ENCODE results near the gene PHF21B. TPM values are rescaled to one million over a fixed set of nuclear protein-coding genes. Genes with fewer than 3 reads are reported as not detected.

Gene PHF21B
- total and polyA plus RNA-seq, 2 of the 8 experiments (the other 6 are each of a cell fraction or from before 2014, with no cell fraction given), result 19.3 to 68.1 TPM

DNA sequence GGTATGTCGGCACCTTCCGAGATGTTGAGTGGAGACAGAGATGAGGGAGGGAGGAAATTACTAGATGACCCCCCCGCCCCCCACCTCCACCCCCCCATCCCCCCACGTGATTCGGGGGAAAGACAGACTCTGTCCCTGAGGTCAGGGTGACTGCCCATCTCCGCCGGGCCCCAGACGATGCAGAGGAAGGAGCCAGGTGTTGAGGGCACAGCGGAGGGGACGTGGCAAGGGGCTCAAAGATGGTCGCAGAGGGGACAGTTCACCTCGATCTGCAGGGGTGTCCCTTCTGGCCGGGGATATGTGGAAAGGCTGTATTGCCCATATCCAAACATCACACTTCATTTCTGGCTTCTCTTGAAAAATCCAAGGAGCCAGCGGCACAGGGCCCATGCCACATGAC is 14.1 kb downstream of the PHF21B start:
- H3K79me2 ChIP-seq (ENCODE audit: control insufficient read depth in 1 of 2, insufficient read depth in 2 of 2, low read length in 2 of 2), result peaks cover 49 to 100% of the 10 kb centered on the region in 2 experiments
- H3K27ac ChIP-seq (ENCODE audit: low read depth, low read length), result no peak overlapping the region

More for the DNA sequence above, 14.1 kb downstream of the PHF21B start:
- Histone ChIP-seq H3K14ac (ENCODE audit: insufficient read length) (no peak overlapping the region), H4K5ac (ENCODE audit: insufficient read length, low read depth, low read length) (no peak overlapping the region), H3K9me3 (ENCODE audit: insufficient read depth in 2 of 2, low read depth in 1 of 2, low read length in 1 of 2) (no peaks in the 10 kb centered on the region), H3K18ac (ENCODE audit: extremely low read depth, low read length) (no peak overlapping the region), H3K9ac (replicated peaks in 1 of 4; ENCODE audit: extremely low read depth in 1 of 4, low read depth in 3 of 4, low read length in 3 of 4) (no peak overlapping the region), H2BK15ac (ENCODE audit: low read length) (no peak overlapping the region), H3K23me2 (ENCODE audit: low read depth, low read length) (no peaks in the 10 kb centered on the region), H3K79me1 (ENCODE audit: low read depth, low read length) (peaks cover 37% of the 10 kb centered on the region), H2BK20ac (ENCODE audit: low read length) (no peak overlapping the region), H2BK120ac (replicated peaks; ENCODE audit: low read depth, low read length) (no peak overlapping the region), H4K91ac (replicated peaks; ENCODE audit: insufficient read length, low read length) (no peak overlapping the region), H2AFZ (ENCODE audit: low read length) (no peak overlapping the region), H3K56ac (replicated peaks; ENCODE audit: insufficient read length, low read depth, low read length) (no peak overlapping the region), H4K20me1 (replicated peaks in 1 of 2; ENCODE audit: control insufficient read depth in 1 of 2, insufficient read depth in 2 of 2, low read length in 2 of 2) (peaks cover 55 to 68% of the 10 kb centered on the region in 2 experiments), H2BK5ac (ENCODE audit: low read depth, low read length) (no peak overlapping the region; the same call in 1 of the 2 replicates), H3K4ac (replicated peaks; ENCODE audit: insufficient read length, low read depth, low read length) (no peak overlapping the region), H3K36me3 (ENCODE audit: control insufficient read depth in 2 of 4, insufficient read depth in 4 of 4, low read length in 3 of 4) (peaks cover 0 to 72% (median 11%) of the 10 kb centered on the region in 4 experiments; a peak in 7 of 8 replicates), H3K4me3 (ENCODE audit: extremely low read depth in 1 of 4, insufficient read depth in 2 of 4, low read depth in 3 of 4, low read length in 4 of 4) (no peak overlapping the region), H2BK12ac (ENCODE audit: low read depth, low read length) (no peak overlapping the region), H3K4me2 (ENCODE audit: insufficient read depth in 1 of 2, low read depth in 2 of 2, low read length in 2 of 2) (no peak overlapping the region; a peak in 1 of 4 replicates), H3K4me1 (replicated peaks in 1 of 4; ENCODE audit: control insufficient read depth in 3 of 4, insufficient read depth in 4 of 4, low read length in 3 of 4) (peaks cover 0 to 23% (median 6%) of the 10 kb centered on the region in 4 experiments; a peak in 6 of 7 replicates), H3K23ac (ENCODE audit: insufficient read length) (no peak overlapping the region), H4K8ac (ENCODE audit: extremely low read depth, insufficient read depth, low read length) (0 out of 2 replicates have a peak overlapping the region, but pooled peaks have one; percentile 11), H2AK5ac (ENCODE audit: low read depth, low read length) (no peak overlapping the region), H3K27me3 (replicated peaks in 1 of 4; ENCODE audit: control insufficient read depth in 3 of 4, extremely low read depth in 1 of 4, insufficient read depth in 3 of 4, low read length in 3 of 4) (no peaks in the 10 kb centered on the region)
- no peak for DNase-seq (ENCODE audit: low read depth in 1 of 2, low spot score in 2 of 2)
- no peak for FAIRE-seq
- ChIA-PET POLR2A (ENCODE audit: partially characterized antibody) (interaction anchor here (1.4 to 11.3 kb wide), 4 partner anchors 7 to 88 kb away, joined by 5 to 224 read pairs (median 134); partner anchors contain the start of gene PHF21B), CTCF (ENCODE audit: partially characterized antibody) (interaction anchor here (1.1 to 3.1 kb wide), 3 partner anchors 13 to 86 kb away, joined by 3 to 10 read pairs (median 5); no protein-coding TSS in a partner anchor)
- TF ChIP-seq HDAC2 (IDR thresholded peaks at IDR 0.05; ENCODE audit: borderline replicate concordance in 1 of 2, low read depth in 2 of 2, low read length in 2 of 2) (no peak), CEBPB (IDR thresholded peaks at IDR 0.05; ENCODE audit: low read depth, low read length) (no peak), SUZ12 (IDR thresholded peaks at IDR 0.05; ENCODE audit: low read length) (no peak), POLR2A (IDR thresholded peaks at IDR 0.05; ENCODE audit: control extremely low read depth in 1 of 2, low read depth in 2 of 2, low read length in 2 of 2) (0 out of 3 replicates have a peak, but pooled peaks of 1 of the 2 experiments have one; percentile 6), POLR2AphosphoS5 (IDR thresholded peaks at IDR 0.05; ENCODE audit: low read depth, low read length) (peak; percentile 62; the same call in 1 of the 2 replicates)
- WGBS, 2 experiments (ENCODE audit: extremely low coverage in 1 of 2, insufficient coverage in 1 of 2, insufficient read length in 1 of 2, insufficient replicate concordance in 2 of 2, low coverage in 1 of 2, low lambda C conversion rate in 2 of 2, missing lambda C conversion rate in 1 of 2), result 95% methylated on average over 9 of the region's 14 CpGs; no CpG with 5 or more reads in 1 of the 2 experiments

Measured in H1 (cell line).